A673 (cell line): Measurements from ENCODE around the gene DNAH2. TPM values are rescaled to one million over a fixed set of nuclear protein-coding genes. Genes with fewer than 3 reads are reported as not detected.
A peak's percentile ranks its signal among the peaks of the same experiment; 100 is the strongest.

Experiments
- BruUV-seq: library from RNA; stranded (reverse); fragments of 400-500 nt; replicated peaks from 2 replicates; lab custom pipeline; 2021; lab: Mats Ljungman, UMichigan
- CTCF ChIA-PET: fragments of 300-600 bp; sonication (Branson Sonifier 250); formaldehyde crosslinking; loops from one replicate; lab custom pipeline; 2022; ENCODE audit warnings: antibody characterized with exemption; lab: Charles Lee
- POLR2A ChIA-PET: fragments of 300-600 bp; sonication (Branson Sonifier 250); formaldehyde crosslinking; loops from one replicate; lab custom pipeline; 2022; ENCODE audit warnings: antibody characterized with exemption; ENCODE audit not compliant: low non-redundant PET; lab: Charles Lee
- DNase-seq: peaks from one replicate; pipeline ENCODE4 v3.0.0-alpha.2; 2015; ENCODE audit warnings: low spot score
- H3K27ac ChIP-seq: fragments of 200-600 bp; sonication (generic); 2 replicates; pipeline ENCODE4 v1.5.1; 2016; ENCODE audit warnings: mixed run types, low read depth, mild to moderate bottlenecking, mixed read lengths, antibody characterized with exemption, low read length; ENCODE audit not compliant: poor library complexity, severe bottlenecking
- H3K27me3 ChIP-seq: fragments of 200-600 bp; sonication (generic); replicated peaks from 2 replicates; pipeline ENCODE4 v1.6.1; 2017; ENCODE audit warnings: mixed run types, low read depth, mild to moderate bottlenecking, mixed read lengths, antibody characterized with exemption, low read length; ENCODE audit not compliant: insufficient read depth, poor library complexity
- H3K36me3 ChIP-seq: fragments of 200-600 bp; sonication (generic); 2 replicates; pipeline ENCODE4 v1.6.1; 2016; ENCODE audit warnings: mixed run types, mild to moderate bottlenecking, mixed read lengths, antibody characterized with exemption, low read length; ENCODE audit not compliant: insufficient read depth, poor library complexity, severe bottlenecking
- H3K4me1 ChIP-seq: fragments of 200-600 bp; sonication (generic); 2 replicates; pipeline ENCODE4 v1.6.1; 2017; ENCODE audit warnings: mixed run types, mild to moderate bottlenecking, mixed read lengths, antibody characterized with exemption, low read length; ENCODE audit not compliant: insufficient read depth, poor library complexity, severe bottlenecking
- H3K4me3 ChIP-seq: fragments of 200-600 bp; sonication (generic); 2 replicates; pipeline ENCODE4 v1.5.1; 2016; ENCODE audit warnings: low read depth, mixed run types, mild to moderate bottlenecking, mixed read lengths, low read length; ENCODE audit not compliant: poor library complexity, severe bottlenecking
- H3K9me3 ChIP-seq: fragments of 200-600 bp; sonication (generic); 2 replicates; pipeline ENCODE4 v1.6.1; 2016; ENCODE audit warnings: mixed run types, low read depth, mild to moderate bottlenecking, mixed read lengths, antibody characterized with exemption, low read length; ENCODE audit not compliant: poor library complexity, severe bottlenecking
- CTCF ChIP-seq: fragments of 300-800, 200-600 bp; sonication (generic); conservative IDR thresholded peaks from 2 replicates; pipeline ENCODE4 v1.5.1; 2017; ENCODE audit warnings: low read depth, mild to moderate bottlenecking, antibody characterized with exemption, low read length, moderate library complexity, mixed read lengths
- EZH2 ChIP-seq: fragments of 200-600 bp; sonication (generic); IDR thresholded peaks from 2 replicates; pipeline ENCODE4 v1.6.1; 2017; ENCODE audit warnings: borderline replicate concordance, low read depth, mild to moderate bottlenecking, mixed read lengths, antibody characterized with exemption, low read length; ENCODE audit not compliant: poor library complexity, severe bottlenecking
- intact Hi-C: fragments of 100-400 bp; cut with micrococcal nuclease; formaldehyde crosslinking; loops from one replicate; pipeline ENCODE4 v1.10.0; 2022; ENCODE audit not compliant: unreplicated experiment
- total RNA-seq: library from RNA; stranded (reverse); gene quantifications from 2 replicates; pipeline ENCODE4 v1.2.3, GENCODE V29; 2021

The DNAH2 gene
- total RNA-seq, 1 experiment from 2014 or later, result 0.15 TPM

- BruUV-seq, result no TSS peak
Measured at GRCh38 chr17:7845359-7846062, 128.0 kb downstream of the DNAH2 start.

GRCh38 chr17:7846063-7846735 lies 128.7 kb downstream of the DNAH2 start:
- intact Hi-C loops, result no loop called here
- ChIA-PET POLR2A (no interaction called here), CTCF (interaction anchor here (0.7 kb wide), 1 partner anchor 155 kb away, joined by 3 read pairs; no protein-coding TSS in a partner anchor)
- H3K27ac ChIP-seq, result no peak overlapping the region
- no peak for TF ChIP-seq CTCF
- DNase-seq, result no peak
- H3K27me3 ChIP-seq, result no peaks in the 10 kb centered on the region
- peaks cover 10% of the 10 kb centered on the region for H3K4me1 ChIP-seq
- H3K36me3 ChIP-seq, result peaks cover 57% of the 10 kb centered on the region
- no TSS peak for BruUV-seq
- H3K9me3 ChIP-seq, result no peaks in the 10 kb centered on the region
- no peak overlapping the region for H3K4me3 ChIP-seq

More at GRCh38 chr17:7845359-7846062, 128.0 kb downstream of the DNAH2 start:
- Histone ChIP-seq H3K27me3 (no peaks in the 10 kb centered on the region), H3K4me3 (peak overlapping the region; percentile 81), H3K4me1 (peaks cover 17% of the 10 kb centered on the region), H3K9me3 (no peaks in the 10 kb centered on the region), H3K27ac (peak overlapping the region; percentile 97), H3K36me3 (peaks cover 51% of the 10 kb centered on the region)
- TF ChIP-seq CTCF (no peak), EZH2 (no peak)
- intact Hi-C loops, result no loop called here
- DNase-seq, result no peak
- POLR2A ChIA-PET, result interaction anchor here (0.5 to 0.6 kb wide), 2 partner anchors 196 to 514 kb away, joined by 3 read pairs; no protein-coding TSS in a partner anchor
- CTCF ChIA-PET, result interaction anchor here (0.7 to 1.2 kb wide), 3 partner anchors 12 to 196 kb away, joined by 3 to 4 read pairs (median 4); partner anchors contain the start of gene NAA38

GRCh38 chr17:7846765-7847661 lies 129.5 kb downstream of the DNAH2 start:
- H3K9me3 ChIP-seq, result no peaks in the 10 kb centered on the region
- no peak for DNase-seq
- H3K27me3 ChIP-seq, result no peaks in the 10 kb centered on the region
- POLR2A ChIA-PET, result no interaction called here
- TF ChIP-seq CTCF (no peak), EZH2 (no peak)
- CTCF ChIA-PET, result no interaction called here
- H3K4me1 ChIP-seq, result peaks cover 6% of the 10 kb centered on the region
- BruUV-seq, result no TSS peak
- no peak overlapping the region for H3K4me3 ChIP-seq
- H3K36me3 ChIP-seq, result peaks cover 64% of the 10 kb centered on the region
- intact Hi-C loops, result no loop called here
- no peak overlapping the region for H3K27ac ChIP-seq
